ENCODE data around the gene SCAPER.

Gene SCAPER

GRCh38 chr15:76354823-76355440, 550.2 kb downstream of the SCAPER start:
- no peak for DNase-seq (ENCODE audit: low spot score)

GRCh38 chr15:76353903-76354302, 551.2 kb downstream of the SCAPER start:
- DNase-seq (ENCODE audit: low spot score): no peak

DNA sequence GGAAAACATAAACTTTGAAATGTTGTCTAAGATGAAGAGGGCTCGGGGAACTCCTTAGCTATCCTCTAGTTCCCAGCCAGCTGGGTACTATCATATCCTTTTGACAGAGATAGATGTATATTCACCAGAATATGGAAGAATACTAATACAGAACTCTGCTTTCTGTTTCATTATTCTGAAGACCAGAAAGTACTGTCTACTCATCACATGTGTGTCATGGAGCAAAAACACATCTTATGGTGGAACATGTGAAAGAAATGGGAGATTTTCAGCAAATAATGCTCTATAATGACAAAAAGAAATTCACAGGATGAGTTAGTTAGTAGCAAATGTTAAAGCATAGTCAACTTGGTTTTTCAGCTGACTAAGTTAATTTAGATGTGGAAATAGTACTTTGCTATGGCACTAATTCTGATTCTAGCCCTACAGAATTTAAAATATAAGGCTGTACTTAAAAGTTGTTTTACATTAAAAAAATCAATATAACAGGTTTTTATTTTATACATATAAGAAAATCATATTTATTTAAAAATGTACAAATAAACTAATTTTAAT, 552.0 kb downstream of the SCAPER start:
- no peak for DNase-seq (ENCODE audit: low spot score)

DNA sequence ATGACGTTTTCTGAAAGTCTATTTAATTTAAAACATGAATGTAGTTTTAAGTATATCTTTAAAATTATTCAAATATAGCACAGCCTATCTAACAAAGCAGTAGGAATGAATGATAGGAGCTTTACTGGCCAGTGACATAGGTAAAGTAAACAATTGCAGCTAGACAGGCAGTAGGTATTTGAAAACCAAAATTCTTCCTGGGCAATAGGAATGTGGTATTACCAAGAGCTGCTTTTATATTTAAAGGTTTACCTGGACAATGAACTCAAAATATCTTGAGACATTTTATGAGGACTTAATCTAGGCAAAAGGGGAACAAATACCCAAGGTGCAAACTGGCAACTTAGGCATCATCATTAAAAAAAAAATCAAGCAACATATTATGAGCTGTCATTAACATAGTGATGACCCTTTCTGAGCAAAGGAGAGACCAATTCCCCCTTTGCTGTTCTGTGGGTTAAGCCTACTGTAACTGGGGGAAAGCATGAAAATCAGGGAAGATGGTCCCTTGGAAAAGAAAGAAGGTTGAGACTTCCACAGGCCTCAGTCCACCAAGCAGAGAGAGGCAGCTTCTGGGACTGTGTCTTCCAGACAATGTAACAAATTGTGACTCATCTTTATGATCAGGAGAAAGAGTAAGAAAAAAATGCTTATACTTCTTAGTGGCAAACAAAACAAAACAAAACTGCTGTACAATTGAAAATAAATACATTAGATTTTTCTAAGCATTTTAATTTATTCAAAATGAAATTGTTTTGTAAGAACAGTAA, 555.7 kb downstream of the SCAPER start:
- no peak for DNase-seq (ENCODE audit: low spot score)

GRCh38 chr15:76347482-76348055, 557.6 kb downstream of the SCAPER start:
- no peak for DNase-seq (ENCODE audit: low spot score)

DNA sequence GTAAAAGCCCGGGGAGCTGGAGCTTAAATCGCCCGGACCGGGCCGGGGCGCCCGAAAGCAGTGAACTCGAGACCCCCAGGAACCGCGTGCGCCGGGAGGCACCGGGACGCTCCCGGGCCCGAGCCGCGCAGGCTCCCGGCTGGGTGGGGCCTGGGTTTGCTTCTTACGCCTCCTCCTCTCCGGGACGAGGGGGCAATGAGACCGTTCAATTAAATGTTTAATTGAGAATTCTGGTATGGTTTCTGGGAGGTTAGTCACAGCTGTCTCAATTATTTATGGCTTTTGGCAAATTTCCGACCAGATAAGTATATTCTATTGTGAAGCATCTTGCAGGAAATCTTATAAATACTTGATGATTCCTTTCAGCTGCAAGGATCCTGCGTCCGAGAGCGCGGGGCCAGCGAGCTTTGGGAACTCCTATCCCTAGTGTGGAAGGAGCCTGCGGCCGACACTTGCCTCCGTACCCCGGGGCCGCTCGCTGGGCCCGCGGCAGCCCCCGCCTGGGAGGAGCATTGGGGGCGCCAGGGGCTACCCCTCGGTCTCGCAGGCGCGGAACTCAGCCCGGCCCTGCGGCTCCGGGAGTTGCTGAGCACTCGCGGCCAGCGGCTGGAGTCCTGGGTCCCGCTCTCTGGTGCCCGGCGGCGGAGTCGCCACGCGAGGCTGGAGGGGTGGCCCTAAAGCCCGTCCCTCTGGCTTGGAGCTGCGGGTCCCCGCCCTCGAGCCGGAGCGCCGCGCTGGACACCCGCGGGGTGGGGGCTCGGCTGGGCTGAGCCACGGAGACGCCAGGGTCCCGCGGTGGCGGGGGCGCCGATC, 558.3 kb downstream of the SCAPER start:
- DNase-seq (ENCODE audit: low spot score): no peak

- no peak for DNase-seq (ENCODE audit: low spot score)
Measured at GRCh38 chr15:76345880-76346668, 559.1 kb downstream of the SCAPER start.

DNA sequence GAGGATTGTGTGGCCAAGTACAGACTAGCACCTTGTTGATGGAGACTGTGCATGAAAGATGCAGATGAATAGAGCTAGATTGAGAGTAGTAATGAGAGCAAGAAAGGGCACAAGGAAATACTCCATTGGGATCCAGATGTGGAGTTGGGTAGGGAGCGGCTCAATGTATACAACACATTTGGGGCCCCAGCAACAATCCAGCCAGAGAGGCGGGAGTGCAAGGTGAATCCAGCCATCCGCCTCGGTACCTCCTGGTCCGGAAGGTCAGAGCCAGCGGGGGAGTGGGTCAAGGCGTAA, 559.6 kb downstream of the SCAPER start:
- DNase-seq (ENCODE audit: low spot score): no peak

DNA sequence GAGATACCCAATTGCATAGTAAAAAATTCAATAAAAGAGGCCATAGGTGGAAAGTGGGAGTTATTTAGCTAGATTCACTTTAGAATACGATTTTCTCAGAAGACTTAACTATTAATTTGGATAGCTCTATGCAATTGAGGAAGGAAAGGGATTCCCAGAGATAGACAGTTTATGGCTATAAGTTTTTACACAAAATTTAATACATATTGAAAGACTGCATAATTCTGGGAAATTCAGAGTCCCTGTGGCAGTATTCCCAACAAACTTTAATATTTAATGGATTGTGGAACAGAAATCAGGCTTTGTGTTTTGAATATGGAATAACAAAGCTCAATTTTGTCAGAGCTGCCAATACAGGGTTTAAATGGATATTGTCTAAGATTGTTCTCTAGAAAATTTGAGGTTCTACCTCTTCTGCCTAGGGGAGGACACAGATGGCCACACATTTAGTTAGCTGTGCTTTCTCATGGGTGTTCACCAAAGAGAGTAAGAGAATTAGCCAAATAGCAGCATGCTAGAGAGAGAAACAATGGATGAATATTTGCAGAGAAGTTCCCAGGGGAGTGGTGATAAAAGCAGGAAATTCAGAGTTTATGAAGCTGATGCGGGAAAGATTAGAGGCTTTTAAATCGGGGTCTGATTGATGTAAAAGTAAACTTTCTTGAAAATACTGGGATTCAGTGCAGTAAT, 560.1 kb downstream of the SCAPER start:
- no peak for DNase-seq (ENCODE audit: low spot score)

DNA sequence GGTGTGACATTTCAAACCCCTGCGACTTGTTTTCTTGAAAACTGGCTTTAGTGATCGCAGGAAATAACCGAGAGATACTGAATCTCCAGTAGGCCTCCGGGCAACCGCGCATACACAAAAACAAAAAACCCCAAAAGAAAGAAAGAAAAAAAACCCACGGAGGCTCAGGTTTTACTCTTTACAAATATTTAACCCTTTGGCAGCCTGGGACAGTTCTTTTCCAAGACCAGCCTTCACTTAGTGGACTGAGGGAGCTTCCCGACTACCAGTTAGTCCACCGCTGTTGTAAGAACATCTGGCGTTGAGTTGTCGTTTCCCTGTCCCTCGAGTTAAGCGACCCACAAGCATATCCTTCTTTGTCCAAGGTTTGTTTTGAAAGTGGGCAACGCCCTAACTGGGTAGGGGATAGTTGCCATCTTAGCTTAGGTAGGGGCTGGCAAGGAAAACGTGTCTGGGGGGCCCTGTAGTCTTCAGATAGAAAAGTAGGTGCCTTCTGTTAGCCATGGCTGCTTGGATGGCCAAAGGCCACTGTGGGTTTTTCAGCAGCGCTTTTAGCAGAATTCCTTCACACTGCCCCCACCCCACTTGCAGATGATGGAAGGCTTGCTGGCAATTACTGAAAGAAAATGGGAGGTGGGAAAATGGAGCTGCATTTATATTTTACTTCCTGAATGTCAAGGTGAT, 561.7 kb downstream of the SCAPER start:
- DNase-seq (ENCODE audit: low spot score): no peak

DNA sequence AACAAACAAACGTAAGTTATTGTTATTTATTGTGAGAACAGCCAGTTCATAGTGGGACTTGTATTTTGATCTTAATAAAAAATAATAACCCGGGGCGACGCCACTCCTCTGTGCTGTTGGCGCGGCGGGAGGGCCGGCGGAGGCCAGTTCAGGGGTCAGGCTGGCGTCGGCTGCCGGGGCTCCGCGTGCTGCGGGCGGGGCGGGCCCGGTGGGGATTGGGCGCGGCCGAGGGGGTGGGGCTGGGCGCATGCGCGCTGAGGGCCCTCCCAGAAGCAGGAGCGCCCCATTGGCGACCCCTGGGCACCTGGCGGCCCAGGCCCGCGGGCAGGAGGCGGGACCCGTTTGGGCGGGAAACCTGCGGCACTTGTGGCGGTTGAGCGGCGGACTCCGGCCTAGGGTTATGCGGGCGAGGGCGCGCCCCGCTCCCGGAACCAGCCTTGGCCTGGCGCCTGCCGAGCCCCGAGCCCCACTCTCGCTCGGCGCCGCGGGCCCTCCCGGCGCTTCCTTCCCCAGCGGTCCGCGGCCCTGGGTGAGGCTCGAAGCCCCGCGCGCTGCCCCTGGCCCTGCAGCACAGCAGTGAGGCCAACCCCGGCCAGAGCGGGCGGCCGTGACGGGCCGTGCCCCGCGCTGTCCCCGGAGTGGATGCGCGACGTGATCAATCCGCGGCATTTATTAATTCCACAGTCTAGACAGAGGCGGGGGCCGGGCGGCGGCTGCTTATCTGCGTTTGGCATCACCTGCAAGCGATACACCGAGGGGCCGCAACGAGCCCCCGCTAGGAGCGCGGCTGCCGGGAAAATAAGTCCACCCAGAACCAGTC, 562.5 kb downstream of the SCAPER start:
- no peak for DNase-seq (ENCODE audit: low spot score)

- DNase-seq (ENCODE audit: low spot score): no peak
Measured at GRCh38 chr15:76342058-76342381, 563.1 kb downstream of the SCAPER start.

GRCh38 chr15:76341366-76342057, 563.6 kb downstream of the SCAPER start:
- no peak for DNase-seq (ENCODE audit: low spot score)

DNA sequence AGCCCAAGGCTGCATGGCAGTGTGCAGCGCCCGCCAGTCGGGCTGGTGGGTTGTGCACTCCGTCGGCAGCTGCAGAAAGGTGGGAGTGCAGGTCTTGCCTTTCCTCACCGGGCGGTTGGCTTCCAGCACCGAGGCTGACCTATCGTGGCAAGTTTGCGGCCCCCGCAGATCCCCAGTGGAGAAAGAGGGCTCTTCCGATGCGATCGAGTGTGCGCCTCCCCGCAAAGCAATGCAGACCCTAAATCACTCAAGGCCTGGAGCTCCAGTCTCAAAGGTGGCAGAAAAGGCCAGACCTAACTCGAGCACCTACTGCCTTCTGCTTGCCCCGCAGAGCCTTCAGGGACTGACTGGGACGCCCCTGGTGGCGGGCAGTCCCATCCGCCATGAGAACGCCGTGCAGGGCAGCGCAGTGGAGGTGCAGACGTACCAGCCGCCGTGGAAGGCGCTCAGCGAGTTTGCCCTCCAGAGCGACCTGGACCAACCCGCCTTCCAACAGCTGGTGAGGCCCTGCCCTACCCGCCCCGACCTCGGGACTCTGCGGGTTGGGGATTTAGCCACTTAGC, 564.3 kb downstream of the SCAPER start:
- DNase-seq (ENCODE audit: low spot score): no peak

GRCh38 chr15:76340198-76340802, 564.8 kb downstream of the SCAPER start:
- DNase-seq (ENCODE audit: low spot score): no peak

DNA sequence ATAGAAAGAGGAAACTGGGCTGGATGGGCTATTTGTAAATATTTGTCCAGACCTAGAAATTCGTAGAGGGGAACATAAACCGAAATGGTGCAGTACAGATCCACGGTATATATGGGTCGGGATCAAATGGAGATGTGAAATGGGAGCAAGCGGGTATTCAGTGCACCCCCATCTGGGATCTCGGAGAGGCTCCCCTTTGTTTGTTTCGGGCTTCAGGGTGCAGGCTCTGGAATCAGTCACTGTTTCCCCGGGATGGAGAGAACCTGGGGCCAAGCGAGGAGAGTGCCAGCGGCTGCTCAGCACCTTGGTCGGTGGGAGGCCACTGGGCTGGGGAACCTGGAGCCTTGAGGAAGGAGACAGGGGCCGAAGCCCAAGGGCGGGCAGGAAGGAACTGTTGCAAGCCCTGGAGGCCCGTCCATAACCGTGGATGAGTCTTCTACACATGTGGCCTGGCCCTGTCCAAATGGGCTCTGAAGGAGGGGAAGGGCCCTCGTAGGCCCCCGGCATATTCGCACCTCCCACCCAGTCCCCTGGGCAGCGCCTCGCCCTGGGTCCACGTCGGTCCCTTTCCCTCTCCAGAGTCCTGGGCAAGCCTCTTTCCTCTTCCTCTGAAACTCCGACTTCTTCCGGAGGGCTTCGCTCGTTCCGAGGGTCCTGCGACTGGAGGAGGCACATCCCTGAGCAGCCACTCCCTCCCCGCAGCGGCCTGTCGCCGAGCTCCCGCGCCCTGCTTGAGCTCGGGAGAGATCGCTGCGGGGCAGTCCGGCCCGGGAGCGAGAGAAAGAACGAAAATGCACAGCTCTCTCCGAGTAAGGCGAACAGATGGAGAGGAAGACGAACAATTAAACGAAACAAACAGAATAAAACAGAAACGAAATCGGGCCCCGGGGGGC, 565.6 kb downstream of the SCAPER start:
- DNase-seq (ENCODE audit: low spot score): no peak
